Measurements from ENCODE around the gene AVPR1A.
"Not testable (repeated sequence)": the region's sequence is repeated elsewhere in the genome, so short reads cannot be mapped to it uniquely, and the experiment has no call there.

The AVPR1A gene

GRCh38 chr12:63150713-63151622, at the start of gene AVPR1A:
AVPR1A (minus strand) TSS chr12:63151201; CDS start chr12:63150836, 365 bp downstream.
- no peak for DNase-seq

- DNase-seq = no peak
Measured at GRCh38 chr12:63196168-63196567, 45.2 kb upstream of the AVPR1A start.

DNA sequence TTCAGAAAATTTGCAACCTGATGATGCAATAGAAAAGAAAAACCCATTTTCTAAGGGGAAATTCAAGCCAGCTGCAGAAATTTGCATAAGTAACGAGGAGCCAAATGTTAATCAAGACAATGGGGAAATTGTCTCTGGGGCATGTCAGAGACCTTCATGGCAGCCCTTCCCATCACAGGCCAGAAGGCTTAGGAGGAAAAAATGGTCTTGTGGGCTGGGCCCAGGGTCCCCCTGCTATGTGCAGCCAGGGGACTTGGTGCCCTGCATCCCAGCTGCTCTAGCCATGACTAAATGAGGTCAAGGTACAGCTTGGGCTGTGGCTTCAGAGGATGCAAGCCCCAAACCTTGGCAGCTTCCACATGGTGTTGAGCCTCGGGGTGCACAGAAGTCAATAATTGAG, 28.2 kb upstream of the AVPR1A start:
- DNase-seq = no peak

DNA sequence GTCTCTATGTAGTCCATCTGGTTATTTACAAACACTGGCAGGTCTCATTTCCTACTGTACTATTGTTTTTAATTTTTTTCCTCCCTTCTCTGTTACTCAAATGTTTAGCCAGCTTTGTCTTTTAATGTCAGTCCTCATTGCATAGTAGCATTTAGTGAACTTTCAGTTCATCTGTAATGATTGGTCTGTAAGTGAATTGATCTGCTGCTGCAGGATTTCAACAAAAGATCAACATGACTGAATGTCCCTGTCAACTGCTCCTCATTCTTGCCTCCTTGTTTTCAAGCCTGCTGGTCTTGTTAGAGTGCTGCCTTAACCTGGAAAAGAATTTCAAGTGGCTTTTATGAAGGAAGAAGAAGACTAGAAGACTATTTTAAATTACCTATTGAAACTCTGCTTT, 19.3 kb upstream of the AVPR1A start:
- no peak for DNase-seq

DNA sequence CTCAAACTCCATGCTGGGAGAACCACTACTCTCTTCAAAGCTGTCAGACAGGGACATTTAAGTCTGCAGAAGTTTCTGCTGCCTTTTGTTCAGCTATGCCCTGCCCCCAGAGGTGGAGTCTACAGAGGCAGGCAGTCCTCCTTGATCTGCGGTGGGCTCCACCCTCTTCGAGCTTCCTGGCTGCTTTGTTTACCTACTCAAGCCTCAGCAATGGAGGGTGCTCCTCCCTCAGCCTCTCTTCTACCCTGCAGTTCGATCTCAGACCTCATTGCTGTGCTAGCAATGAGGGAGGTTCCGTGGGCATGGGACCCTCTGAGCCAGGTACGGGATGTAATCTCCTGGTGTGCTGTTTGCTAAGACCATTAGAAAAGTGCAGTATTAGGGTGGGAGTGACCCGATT, 16.7 kb upstream of the AVPR1A start:
- not testable (repeated sequence) for DNase-seq

DNA sequence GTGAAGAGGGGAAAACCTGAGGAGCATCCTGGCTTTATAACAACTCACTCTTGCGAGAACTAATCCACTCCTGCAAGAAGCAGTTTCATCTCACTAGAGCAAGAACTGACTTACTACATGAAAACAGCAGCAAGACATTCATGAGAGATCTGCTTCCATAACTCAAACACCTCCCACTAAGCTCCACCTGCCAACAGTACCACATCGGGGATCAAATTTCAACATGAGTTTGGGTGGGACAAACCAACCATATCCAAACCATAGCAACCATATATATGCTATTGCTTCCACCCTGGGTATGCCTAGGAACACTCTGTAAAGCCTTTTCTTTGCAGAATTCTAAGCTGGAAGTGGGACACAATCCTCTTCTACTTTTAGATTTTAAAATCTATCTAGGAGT, 13.9 kb upstream of the AVPR1A start:
- no peak for DNase-seq

DNA sequence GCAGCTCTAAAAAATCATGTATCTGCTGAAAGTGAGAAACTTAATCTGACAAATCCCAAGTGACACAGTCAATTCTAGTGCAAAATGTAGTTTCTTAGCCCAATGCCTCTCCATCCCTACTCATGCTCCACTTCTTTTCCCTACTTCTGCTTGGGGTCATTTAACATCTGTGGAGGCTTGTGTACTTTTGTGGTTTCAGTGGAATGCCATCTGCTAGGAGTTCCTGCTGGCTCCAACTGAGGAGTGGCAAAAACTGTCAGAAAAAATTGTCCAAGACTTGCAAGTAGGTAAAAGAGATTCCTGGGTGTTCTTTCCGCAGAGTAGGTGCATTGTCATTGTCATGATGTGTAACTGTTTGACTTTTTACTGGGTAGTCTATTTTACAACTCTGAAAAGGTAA, 12.5 kb upstream of the AVPR1A start:
- DNase-seq = no peak

DNA sequence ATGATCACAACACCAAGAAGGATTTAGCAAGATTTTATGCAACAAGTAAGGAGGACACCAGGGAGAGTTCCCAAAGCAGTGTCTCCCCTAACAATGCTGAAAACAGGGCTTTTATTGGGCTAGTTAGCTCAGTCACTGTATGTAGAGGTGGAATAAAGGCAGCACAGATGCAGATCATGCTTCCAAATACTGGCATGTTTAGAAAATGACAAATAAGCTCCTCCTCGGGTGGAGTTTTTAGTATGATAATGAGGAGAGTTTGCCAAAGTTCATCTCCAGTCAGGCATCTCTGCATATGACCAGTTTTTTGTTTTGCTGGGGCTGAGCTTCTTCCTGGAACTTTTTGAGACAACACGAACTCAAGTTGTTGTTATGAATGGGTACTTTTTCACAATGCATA, 4.4 kb upstream of the AVPR1A start:
- DNase-seq = no peak

DNA sequence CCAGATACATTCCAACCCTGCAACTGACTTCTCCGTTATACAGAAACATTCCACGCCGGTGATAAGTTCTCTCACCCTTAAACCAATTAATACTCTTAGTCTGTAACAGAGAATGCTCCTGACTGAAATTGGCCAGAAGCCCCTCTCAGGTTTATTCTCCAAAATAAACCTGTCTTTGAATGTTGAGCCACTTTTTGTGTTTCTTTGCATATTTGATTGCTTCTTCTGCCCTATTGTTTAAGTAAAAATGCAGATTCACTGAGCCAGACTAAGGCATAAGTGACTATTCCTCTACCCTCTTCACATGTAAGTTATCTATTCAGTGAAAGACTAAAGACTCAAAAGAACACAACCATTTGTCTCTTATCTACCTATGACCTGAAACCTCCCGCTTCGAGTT, 3.6 kb upstream of the AVPR1A start:
- DNase-seq = no peak

GRCh38 chr12:63152321-63152700, 1.3 kb upstream of the AVPR1A start:
- no peak for DNase-seq

DNA sequence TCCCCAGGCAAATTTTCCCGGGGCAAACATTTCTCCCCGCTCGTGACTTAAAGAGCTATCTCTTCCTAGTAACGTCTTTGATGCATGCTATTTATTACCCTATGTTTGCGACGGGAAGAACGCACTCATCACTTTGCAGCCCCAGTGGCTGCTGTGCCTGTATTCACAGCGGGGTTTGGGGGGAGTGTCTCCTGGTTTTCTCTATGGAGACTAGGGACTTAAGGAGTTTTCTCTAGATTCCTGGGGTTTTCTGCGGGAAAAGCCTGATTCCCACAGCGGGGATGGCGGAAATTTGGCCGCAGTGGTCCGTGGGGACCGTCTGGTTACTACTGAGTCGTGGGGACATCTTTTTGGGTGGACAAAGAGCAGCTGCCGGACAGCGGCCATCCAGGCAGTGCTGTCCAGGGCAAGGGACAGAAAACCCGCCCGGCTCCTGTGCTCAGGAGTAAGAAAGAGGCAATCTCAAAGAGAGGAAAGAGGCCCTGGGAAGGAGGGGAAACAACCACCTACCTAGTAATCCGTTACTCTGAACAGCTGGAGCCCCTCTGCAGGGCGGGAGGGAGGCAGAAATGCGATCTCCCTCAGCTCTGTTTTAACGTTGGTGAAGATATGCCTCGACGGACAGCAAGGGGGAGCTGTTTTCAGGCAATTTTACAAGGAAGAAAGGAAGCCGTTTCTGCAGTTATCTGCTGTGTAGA, 771 bp upstream of the AVPR1A start:
- DNase-seq = no peak

GRCh38 chr12:63149909-63150712, 890 bp downstream of the AVPR1A start:
- no peak for DNase-seq

DNA sequence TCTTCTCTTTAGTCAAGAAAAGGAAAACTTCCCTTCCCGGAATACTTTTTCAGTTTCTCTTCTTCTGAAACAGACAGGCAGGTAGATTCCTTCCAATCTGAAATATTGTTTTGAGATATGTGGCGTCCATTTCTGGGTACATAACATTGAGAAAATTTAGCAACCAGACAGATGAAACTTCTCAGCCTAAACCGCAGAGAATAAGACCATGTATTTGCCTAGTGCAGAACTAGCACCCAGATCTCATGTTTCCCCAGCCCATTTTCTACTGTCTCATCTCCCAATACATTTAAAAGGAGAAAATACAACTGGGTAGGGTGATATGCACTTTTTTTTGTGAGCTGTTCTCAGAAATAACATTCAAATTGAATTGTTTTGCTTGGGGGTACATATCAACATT, 6.4 kb downstream of the AVPR1A start:
- no peak for DNase-seq

GRCh38 chr12:63138488-63138887, 12.5 kb downstream of the AVPR1A start:
- DNase-seq = no peak

DNA sequence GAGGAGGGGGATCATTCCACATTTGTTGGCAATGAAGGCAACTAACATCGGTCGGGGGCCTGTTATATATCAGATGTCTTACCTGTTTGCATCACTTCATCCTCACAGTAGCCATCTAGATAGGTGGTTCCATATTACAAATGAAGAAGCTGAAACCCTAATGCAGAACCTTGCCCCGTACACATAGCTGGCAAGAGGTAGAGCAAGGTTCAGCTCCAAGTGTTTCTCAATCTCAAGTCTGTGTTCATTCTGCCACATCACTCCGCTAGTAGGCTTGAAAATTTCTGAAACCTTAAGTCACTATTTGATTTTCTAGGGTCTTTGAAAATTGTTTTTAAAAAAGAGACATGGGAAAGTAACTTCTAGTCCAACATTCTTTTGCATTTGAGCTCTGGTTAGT, 17.0 kb downstream of the AVPR1A start:
- DNase-seq = no peak

GRCh38 chr12:63132201-63132600, 18.8 kb downstream of the AVPR1A start:
- DNase-seq = no peak

DNA sequence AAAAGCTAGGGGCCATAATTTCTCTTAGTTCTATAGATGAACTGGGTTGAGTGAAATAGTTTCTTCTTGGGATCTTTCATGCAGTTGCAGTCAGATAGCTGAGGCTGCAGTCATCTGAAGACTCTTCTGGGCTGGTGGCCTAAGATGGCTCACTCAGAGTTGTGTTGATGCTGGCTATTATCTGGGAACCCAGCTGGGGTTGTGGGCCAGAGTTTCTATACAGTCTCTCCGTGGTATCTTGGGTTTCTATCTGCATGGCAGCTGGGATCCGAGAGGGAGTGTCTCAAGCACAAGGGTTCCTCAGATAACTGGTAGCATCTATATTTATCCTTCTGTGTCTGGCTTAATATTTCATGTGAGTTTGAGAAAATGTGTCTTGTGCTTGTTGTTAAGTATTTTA, 21.1 kb downstream of the AVPR1A start:
- DNase-seq = no peak

- DNase-seq = no peak
Measured at GRCh38 chr12:63124778-63125177, 26.2 kb downstream of the AVPR1A start.

DNA sequence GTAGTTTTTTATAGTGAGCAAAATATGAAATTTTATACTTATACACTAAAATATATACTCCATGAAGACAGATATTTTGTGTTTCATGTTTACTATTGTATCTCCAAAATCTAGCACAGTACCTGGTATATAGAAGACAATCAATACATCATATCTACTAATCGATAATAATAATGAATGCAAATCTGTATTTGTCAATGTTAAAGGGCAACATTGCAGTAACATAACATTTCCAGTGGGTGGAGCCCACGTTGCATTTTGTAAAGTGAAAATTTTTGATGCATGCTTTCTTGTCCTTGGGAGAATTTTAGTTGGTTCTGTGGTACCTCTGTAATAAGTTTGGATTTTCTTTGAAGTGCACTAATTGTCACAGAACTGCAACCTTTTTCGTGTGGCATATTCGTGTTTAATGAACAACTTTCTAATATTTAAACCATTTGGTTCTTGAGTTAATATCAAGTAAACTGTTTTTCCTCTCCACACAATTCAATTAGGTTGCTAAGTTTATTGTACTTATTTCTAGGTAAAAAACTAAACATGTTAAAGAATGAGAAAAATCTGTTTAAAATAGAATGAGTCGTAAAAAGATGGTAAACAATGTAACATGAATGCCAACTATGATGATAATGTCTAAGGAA, 47.4 kb downstream of the AVPR1A start:
- DNase-seq = no peak

DNA sequence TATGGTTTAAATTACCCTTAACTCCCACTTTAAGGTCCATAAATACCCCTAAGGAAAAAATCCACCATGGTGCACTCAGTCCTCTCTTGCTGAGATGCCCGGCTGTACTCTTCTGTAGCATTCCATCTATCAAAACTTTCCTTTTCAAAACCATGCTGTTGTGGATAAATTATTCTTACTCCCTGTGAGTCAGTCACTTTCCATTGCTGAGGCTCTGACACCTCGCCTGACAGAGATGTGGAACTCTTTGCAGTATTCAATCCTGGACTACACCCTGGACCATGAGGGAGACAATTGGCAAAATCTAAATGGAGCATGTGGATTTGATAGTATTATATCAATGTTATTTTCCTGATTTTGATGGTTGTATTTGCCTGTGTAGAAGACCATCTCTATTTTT, 49.1 kb downstream of the AVPR1A start:
- no peak for DNase-seq

GRCh38 chr12:63098851-63099250, 52.1 kb downstream of the AVPR1A start:
- DNase-seq = no peak

DNA sequence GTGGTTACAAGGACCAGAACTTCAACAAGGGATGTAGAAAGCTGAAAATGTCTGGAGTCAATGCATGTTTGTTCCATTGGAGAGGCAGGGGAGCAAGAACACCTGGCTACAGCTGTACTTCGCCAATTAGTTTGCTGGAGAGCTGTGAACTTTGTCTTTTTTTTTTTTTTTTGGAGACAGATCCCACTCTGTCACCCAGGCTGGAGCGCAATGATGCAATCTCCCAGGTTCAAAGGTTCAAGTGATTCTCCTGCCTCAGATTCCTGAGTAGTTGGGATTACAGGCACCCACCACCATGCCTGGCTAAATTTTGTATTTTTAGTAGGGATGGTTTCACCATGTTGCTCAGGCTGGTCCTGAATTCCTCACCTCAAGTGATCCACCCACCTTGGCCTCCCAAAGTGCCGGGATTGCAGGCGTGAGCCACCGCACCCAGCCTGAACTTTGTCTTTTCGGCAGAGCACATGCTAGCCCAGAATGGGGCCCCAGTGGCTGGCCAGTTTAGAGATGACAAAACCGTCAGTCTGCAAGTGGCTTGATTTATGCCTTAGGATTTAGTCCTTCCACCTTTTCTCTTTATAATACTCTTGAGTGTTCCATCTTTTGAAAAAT, 55.5 kb downstream of the AVPR1A start:
- DNase-seq = no peak

DNA sequence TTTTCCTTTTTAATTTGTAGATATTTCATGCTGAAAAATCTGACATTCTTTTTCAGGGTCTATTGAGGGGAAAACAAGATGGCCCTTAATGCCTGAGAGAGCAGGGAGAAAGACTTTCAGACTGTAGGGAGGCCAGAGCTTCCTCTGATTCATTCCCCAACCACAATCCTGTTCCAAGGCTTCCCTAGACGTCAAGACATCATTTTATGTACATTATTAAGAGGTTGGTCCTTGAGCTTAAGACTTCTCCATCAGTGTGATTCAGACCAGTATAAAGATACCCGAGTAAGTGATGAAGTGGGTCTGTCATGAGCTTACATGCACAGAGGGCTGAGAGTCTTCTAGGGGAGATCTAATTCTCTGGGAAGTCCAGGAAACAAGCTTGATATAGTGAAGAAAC, 57.3 kb downstream of the AVPR1A start:
- no peak for DNase-seq
